ENCODE data around the gene BCR.
A peak's percentile ranks its signal among the peaks of the same experiment; 100 is the strongest.

The BCR gene

DNA sequence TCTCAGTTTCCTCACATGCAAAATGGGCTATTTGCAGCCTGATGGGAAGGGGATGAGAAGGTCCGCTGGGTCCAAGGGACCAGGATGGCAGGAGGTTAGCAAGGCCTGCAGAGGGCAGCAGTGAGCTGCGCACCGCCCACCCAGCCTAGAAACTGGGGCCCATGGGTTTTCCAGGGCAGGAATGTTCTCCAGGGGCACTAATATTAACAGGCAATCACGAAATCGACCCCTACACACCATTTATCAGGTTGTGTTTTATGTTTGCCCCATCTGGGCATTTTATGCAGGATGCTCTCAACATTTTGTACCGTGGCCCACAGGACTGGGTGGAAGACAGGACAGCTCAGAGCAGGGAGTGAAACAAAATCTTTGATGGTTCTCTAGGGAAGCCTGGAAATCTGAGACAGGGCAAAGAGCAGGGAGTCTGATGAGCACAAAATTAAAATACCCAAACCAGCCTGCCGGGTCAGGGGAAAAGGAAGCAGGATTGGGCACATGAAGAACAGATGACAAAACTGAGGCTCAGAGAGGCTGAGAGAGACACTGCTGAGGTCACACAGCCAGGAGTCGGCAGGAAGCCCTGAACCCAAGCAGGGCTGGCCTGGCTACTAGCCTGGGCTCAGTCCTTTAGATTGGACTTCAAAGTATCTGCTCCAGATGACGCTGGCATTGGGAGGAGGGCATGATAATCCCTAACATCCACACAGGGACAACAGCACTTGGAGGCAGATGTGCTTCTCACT is 1.6 kb upstream of the BCR start:
- ATAC-seq (ENCODE audit: low read depth) = peak; percentile 30; the same call in 1 of the 3 replicates
- TF ChIP-seq, protein P1, sequence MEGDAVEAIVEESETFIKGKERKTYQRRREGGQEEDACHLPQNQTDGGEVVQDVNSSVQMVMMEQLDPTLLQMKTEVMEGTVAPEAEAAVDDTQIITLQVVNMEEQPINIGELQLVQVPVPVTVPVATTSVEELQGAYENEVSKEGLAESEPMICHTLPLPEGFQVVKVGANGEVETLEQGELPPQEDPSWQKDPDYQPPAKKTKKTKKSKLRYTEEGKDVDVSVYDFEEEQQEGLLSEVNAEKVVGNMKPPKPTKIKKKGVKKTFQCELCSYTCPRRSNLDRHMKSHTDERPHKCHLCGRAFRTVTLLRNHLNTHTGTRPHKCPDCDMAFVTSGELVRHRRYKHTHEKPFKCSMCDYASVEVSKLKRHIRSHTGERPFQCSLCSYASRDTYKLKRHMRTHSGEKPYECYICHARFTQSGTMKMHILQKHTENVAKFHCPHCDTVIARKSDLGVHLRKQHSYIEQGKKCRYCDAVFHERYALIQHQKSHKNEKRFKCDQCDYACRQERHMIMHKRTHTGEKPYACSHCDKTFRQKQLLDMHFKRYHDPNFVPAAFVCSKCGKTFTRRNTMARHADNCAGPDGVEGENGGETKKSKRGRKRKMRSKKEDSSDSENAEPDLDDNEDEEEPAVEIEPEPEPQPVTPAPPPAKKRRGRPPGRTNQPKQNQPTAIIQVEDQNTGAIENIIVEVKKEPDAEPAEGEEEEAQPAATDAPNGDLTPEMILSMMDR (IDR thresholded peaks at IDR 0.05; ENCODE audit: poor library complexity, severe bottlenecking) = peak; percentile 97

DNA sequence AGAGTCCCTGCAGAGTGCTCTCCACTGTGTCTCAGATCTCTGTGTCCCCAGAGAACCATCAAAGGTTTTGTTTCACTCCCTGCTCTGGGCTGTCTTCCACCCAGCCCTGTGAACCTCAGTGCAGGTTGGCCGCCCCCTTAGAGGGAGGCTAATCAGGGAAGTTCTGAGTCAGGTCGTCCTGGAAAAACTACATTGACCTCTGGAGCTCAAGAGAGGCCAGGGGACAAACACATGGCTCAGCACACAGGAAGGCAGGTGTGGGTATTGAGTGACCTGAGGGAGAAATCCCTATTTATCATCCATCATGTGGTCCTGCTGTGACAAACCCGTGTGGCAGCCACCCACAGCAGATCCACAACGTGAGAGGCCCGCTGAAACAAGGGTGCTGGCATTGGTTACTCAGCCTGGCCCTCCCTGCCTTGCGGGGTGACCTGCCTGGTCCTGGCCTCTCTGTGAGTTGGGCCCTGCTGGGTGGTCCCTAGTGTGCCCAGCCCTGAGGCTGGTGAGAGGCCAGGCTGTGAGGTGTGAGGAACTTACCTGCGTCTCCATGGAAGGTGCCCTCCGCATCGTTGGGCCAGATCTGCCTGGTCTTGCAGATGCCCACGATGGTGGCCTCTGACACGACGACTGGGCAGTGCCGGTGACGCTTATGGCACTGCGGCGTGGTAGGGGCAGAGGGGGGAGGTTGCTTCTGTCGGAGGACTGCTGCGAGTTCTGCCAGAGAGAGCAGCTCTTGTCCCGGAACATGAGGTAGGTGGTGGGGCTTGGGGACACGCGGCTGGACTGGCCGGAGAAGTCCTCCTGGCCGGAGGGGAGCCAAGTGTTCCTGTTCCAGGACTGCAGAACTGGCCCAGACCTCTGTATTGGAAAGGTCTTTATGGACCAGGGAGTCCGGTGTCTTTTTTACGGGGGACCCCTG is 669 bp upstream of the BCR start:
- peak overlapping the region; percentile 71 for H3K27ac ChIP-seq (ENCODE audit: poor library complexity, severe bottlenecking)
- DNase-seq (ENCODE audit: low spot score) = no peak
- H3K4me3 ChIP-seq (ENCODE audit: severe bottlenecking) = peak overlapping the region; percentile 76
- peaks cover 5% of the 10 kb centered on the region for H3K4me1 ChIP-seq (ENCODE audit: insufficient read depth, poor library complexity, severe bottlenecking)
- TF ChIP-seq, protein P1 (IDR thresholded peaks at IDR 0.05; ENCODE audit: poor library complexity, severe bottlenecking) = no peak
- no peak for ATAC-seq (ENCODE audit: low read depth)
- H3K36me3 ChIP-seq (ENCODE audit: low read depth) = peaks cover 30% of the 10 kb centered on the region
- peaks cover 18% of the 10 kb centered on the region for H3K9me3 ChIP-seq (ENCODE audit: severe bottlenecking)
- H3K27me3 ChIP-seq (ENCODE audit: insufficient read depth, poor library complexity, severe bottlenecking) = no peaks in the 10 kb centered on the region

More for the DNA sequence above, 1.6 kb upstream of the BCR start:
- peaks cover 5% of the 10 kb centered on the region for H3K4me1 ChIP-seq (ENCODE audit: insufficient read depth, poor library complexity, severe bottlenecking)
- no peak for DNase-seq (ENCODE audit: low spot score)
- no peaks in the 10 kb centered on the region for H3K27me3 ChIP-seq (ENCODE audit: insufficient read depth, poor library complexity, severe bottlenecking)
- H3K4me3 ChIP-seq (ENCODE audit: severe bottlenecking) = peak overlapping the region; percentile 1
- peaks cover 20% of the 10 kb centered on the region for H3K36me3 ChIP-seq (ENCODE audit: low read depth)
- H3K27ac ChIP-seq (ENCODE audit: poor library complexity, severe bottlenecking) = peak overlapping the region; percentile 71
- H3K9me3 ChIP-seq (ENCODE audit: severe bottlenecking) = peaks cover 18% of the 10 kb centered on the region

DNA sequence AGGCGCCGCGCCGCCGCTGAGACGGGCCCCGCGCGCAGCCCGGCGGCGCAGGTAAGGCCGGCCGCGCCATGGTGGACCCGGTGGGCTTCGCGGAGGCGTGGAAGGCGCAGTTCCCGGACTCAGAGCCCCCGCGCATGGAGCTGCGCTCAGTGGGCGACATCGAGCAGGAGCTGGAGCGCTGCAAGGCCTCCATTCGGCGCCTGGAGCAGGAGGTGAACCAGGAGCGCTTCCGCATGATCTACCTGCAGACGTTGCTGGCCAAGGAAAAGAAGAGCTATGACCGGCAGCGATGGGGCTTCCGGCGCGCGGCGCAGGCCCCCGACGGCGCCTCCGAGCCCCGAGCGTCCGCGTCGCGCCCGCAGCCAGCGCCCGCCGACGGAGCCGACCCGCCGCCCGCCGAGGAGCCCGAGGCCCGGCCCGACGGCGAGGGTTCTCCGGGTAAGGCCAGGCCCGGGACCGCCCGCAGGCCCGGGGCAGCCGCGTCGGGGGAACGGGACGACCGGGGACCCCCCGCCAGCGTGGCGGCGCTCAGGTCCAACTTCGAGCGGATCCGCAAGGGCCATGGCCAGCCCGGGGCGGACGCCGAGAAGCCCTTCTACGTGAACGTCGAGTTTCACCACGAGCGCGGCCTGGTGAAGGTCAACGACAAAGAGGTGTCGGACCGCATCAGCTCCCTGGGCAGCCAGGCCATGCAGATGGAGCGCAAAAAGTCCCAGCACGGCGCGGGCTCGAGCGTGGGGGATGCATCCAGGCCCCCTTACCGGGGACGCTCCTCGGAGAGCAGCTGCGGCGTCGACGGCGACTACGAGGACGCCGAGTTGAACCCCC is 798 bp downstream of the BCR start:
- ATAC-seq (ENCODE audit: low read depth) (no peak), DNase-seq (ENCODE audit: low spot score) (no peak)
- no peaks in the 10 kb centered on the region for H3K27me3 ChIP-seq (ENCODE audit: insufficient read depth, poor library complexity, severe bottlenecking)
- H3K27ac ChIP-seq (ENCODE audit: poor library complexity, severe bottlenecking) = peak overlapping the region; percentile 71
- peaks cover 41% of the 10 kb centered on the region for H3K36me3 ChIP-seq (ENCODE audit: low read depth)
- peaks cover 14% of the 10 kb centered on the region for H3K9me3 ChIP-seq (ENCODE audit: severe bottlenecking)
- TF ChIP-seq, protein P1 (IDR thresholded peaks at IDR 0.05; ENCODE audit: poor library complexity, severe bottlenecking) = no peak
- H3K4me3 ChIP-seq (ENCODE audit: severe bottlenecking) = peak overlapping the region; percentile 76
- H3K4me1 ChIP-seq (ENCODE audit: insufficient read depth, poor library complexity, severe bottlenecking) = peaks cover 5% of the 10 kb centered on the region

DNA sequence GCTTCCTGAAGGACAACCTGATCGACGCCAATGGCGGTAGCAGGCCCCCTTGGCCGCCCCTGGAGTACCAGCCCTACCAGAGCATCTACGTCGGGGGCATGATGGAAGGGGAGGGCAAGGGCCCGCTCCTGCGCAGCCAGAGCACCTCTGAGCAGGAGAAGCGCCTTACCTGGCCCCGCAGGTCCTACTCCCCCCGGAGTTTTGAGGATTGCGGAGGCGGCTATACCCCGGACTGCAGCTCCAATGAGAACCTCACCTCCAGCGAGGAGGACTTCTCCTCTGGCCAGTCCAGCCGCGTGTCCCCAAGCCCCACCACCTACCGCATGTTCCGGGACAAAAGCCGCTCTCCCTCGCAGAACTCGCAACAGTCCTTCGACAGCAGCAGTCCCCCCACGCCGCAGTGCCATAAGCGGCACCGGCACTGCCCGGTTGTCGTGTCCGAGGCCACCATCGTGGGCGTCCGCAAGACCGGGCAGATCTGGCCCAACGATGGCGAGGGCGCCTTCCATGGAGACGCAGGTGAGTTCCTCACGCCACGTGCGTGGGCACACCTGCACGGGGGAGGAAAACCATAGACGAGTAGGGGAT is 1.5 kb downstream of the BCR start:
- no peak for DNase-seq (ENCODE audit: low spot score)
- peak overlapping the region; percentile 71 for H3K27ac ChIP-seq (ENCODE audit: poor library complexity, severe bottlenecking)
- H3K4me1 ChIP-seq (ENCODE audit: insufficient read depth, poor library complexity, severe bottlenecking) = peaks cover 5% of the 10 kb centered on the region
- no peak for ATAC-seq (ENCODE audit: low read depth)
- no peaks in the 10 kb centered on the region for H3K27me3 ChIP-seq (ENCODE audit: insufficient read depth, poor library complexity, severe bottlenecking)
- TF ChIP-seq, protein P1 (IDR thresholded peaks at IDR 0.05; ENCODE audit: poor library complexity, severe bottlenecking) = no peak
- peak overlapping the region; percentile 76 for H3K4me3 ChIP-seq (ENCODE audit: severe bottlenecking)
- H3K36me3 ChIP-seq (ENCODE audit: low read depth) = peaks cover 48% of the 10 kb centered on the region
- H3K9me3 ChIP-seq (ENCODE audit: severe bottlenecking) = peaks cover 9% of the 10 kb centered on the region
